Sigmoid colon (tissue), 7 donors: ENCODE measurements around the gene SHISA5. TPM values are rescaled to one million over a fixed set of nuclear protein-coding genes. Genes with fewer than 3 reads are reported as not detected.
A peak's percentile ranks its signal among the peaks of the same experiment; 100 is the strongest.
"Not testable (repeated sequence)": the region's sequence is repeated elsewhere in the genome, so short reads cannot be mapped to it uniquely, and the experiment has no call there.

Source experiments
- DNase-seq: peaks from one replicate; pipeline ENCODE4 v3.0.0-alpha.2; 2019
- H3K27ac ChIP-seq, 4 donors: fragments of 200-600 bp; sonication (generic); one replicate each; pipeline ENCODE4 v1.5.1; 2016 to 2019; ENCODE audit warnings: mild to moderate bottlenecking in 1 of 4
- H3K27me3 ChIP-seq, 3 donors: fragments of 200-600 bp; sonication (generic); one replicate each; pipeline ENCODE4 v1.5.1; 2019; ENCODE audit warnings: mild to moderate bottlenecking in 1 of 3
- H3K36me3 ChIP-seq, 4 donors: fragments of 200-600 bp; sonication (generic); one replicate each; pipeline ENCODE4 v1.5.1; 2016 to 2019
- H3K4me1 ChIP-seq, 4 donors: fragments of 200-600 bp; sonication (generic); one replicate each; pipeline ENCODE4 v1.5.1; 2017 to 2019
- H3K4me3 ChIP-seq, 4 donors: fragments of 200-600 bp; sonication (generic); one replicate each; pipeline ENCODE4 v1.5.1; 2017 to 2019; ENCODE audit warnings: mild to moderate bottlenecking in 2 of 4, moderate library complexity in 1 of 4
- H3K9me3 ChIP-seq, 4 donors: fragments of 200-600 bp in 3 of 4; sonication (generic) in 3 of 4; one replicate each; pipeline versions ENCODE4 v1.5.1 to v1.6.1; 2013 to 2019
- EP300 ChIP-seq, 4 donors: sonication (generic); formaldehyde crosslinking; IDR thresholded peaks; one replicate each; pipeline ENCODE4 v1.6.1; 2017; ENCODE audit warnings: antibody characterized with exemption in 4 of 4
- POLR2A ChIP-seq, 2 donors: fragments of 450-650 bp; IDR thresholded peaks; one replicate each; pipeline ENCODE4 v1.6.1; 2016; ENCODE audit warnings: antibody characterized with exemption in 2 of 2, mild to moderate bottlenecking in 2 of 2, moderate library complexity in 2 of 2
- POLR2AphosphoS5 ChIP-seq, 4 donors: sonication (generic); formaldehyde crosslinking; IDR thresholded peaks; one replicate each; pipeline ENCODE4 v1.6.1; 2017; ENCODE audit warnings: antibody characterized with exemption in 4 of 4
- WGBS, 2 donors: extraction: QIAGEN DNeasy Blood & Tissue Kit; methylation state at CpG; one replicate each; pipeline ENCODE4 v1.1.7; 2013; 5-methylcytosine and 5-hydroxymethylcytosine counted together
- intact Hi-C: fragments of 100-400 bp; cut with DNase I; formaldehyde crosslinking; loops from one replicate; pipeline ENCODE4 v1.15.1; 2023
- polyA plus RNA-seq, 3 donors: library from polyadenylated mRNA; stranded (reverse); fragments of 200-250 nt; gene quantifications; one replicate each; pipeline ENCODE4 v1.2.3, GENCODE V29; 2013
- total RNA-seq, 4 donors: library from RNA; depleted of rRNA; stranded (reverse); fragments of >200 nt; gene quantifications; one replicate each; pipeline ENCODE4 v1.1.0, GENCODE V29; 2016
- TF ChIP-seq, protein P1 (sequence below), 4 experiments: fragments of 450-650 bp in 3 of 4; fragments of 200-600 bp in 1 of 4; IDR thresholded peaks; one replicate each; pipeline ENCODE4 v1.5.1; 2016 to 2019; ENCODE audit warnings: antibody characterized with exemption in 4 of 4, mild to moderate bottlenecking in 3 of 4, moderate library complexity in 2 of 4
- donor health status: healthy with polysubstance abuse.
- donor health status: Bipolar disorder and iron deficiency.
- donor health status: healthy.

The SHISA5 gene
- total and polyA plus RNA-seq, 7 donors: 57.7 to 142 (median 70.3) TPM

DNA sequence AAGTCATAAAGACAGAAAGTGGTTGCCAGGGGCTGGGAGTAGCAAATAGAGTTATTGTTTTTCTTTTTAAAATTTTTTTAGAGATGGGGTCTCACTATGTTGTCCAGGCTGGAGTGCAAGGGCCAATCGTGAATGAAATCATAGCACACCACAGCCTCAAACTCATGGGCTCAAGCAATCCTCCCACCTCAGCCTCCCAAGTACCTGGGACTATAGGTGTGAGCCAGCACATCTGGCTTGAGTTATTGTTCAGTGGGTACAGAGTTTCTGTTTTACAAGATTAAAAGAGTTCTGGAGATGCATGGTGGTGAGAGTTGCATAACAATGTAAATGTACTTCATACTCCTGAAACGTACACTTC is 29.0 kb upstream of the SHISA5 start:
- no peak for DNase-seq
- Histone ChIP-seq H3K27ac (no peak overlapping the region), H3K4me1 (no peaks in the 10 kb centered on the region), H3K36me3 (peaks cover 0 to 32% (median 2%) of the 10 kb centered on the region in 4 donors), H3K27me3 (no peaks in the 10 kb centered on the region), H3K4me3 (no peak overlapping the region), H3K9me3 (no peaks in the 10 kb centered on the region)
- intact Hi-C loops: no loop called here
- WGBS, 2 donors: 84 to 89% methylated on average over 2 of the region's 2 CpGs
- no peak for TF ChIP-seq POLR2AphosphoS5 (IDR thresholded peaks at IDR 0.05)
- no peak for TF ChIP-seq POLR2A (IDR thresholded peaks at IDR 0.05)
- TF ChIP-seq, protein P1, sequence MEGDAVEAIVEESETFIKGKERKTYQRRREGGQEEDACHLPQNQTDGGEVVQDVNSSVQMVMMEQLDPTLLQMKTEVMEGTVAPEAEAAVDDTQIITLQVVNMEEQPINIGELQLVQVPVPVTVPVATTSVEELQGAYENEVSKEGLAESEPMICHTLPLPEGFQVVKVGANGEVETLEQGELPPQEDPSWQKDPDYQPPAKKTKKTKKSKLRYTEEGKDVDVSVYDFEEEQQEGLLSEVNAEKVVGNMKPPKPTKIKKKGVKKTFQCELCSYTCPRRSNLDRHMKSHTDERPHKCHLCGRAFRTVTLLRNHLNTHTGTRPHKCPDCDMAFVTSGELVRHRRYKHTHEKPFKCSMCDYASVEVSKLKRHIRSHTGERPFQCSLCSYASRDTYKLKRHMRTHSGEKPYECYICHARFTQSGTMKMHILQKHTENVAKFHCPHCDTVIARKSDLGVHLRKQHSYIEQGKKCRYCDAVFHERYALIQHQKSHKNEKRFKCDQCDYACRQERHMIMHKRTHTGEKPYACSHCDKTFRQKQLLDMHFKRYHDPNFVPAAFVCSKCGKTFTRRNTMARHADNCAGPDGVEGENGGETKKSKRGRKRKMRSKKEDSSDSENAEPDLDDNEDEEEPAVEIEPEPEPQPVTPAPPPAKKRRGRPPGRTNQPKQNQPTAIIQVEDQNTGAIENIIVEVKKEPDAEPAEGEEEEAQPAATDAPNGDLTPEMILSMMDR (IDR thresholded peaks at IDR 0.05): no peak
- no peak for TF ChIP-seq EP300 (IDR thresholded peaks at IDR 0.05)

DNA sequence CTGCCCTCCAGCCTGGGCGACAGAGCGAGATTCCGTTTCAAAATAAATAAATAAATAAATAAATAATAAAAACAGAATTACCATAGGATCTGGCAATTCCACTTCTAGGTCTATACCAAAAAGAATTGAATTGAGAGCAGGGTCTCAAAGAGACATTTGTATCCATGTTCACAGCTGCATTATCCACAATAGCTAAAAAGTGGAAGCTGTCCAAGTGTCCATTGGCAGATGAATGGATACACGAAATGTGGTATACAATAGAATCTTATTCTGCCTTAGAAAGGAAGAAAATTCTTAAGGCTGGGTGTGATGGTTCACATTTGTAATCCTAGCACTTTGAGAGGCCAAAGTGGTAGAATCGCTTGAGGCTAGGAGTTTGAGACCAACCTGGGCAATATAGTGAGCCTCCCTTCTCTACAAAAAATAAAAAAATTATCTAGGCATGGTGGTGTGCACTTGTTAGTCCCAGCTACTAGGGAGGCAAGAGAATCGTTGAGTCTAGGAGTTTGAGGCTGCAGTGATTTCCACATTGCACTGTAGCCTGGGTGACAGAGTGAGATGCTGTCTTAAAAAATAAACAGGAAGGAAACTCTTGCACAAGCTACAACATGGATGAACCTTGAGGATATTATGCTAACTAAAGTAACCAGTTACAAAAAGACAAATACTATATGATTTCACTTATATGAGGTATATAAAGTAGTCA is 28.4 kb upstream of the SHISA5 start:
- intact Hi-C loops: no loop called here
- H3K4me3 ChIP-seq: no peak overlapping the region
- no peaks in the 10 kb centered on the region for H3K4me1 ChIP-seq
- WGBS, 2 donors: 89 to 92% methylated on average over 6 of the region's 6 CpGs
- H3K36me3 ChIP-seq: peaks cover 0 to 29% (median 2%) of the 10 kb centered on the region in 4 donors
- H3K27ac ChIP-seq: no peak overlapping the region
- TF ChIP-seq, protein P1 (IDR thresholded peaks at IDR 0.05): no peak
- TF ChIP-seq POLR2AphosphoS5 (IDR thresholded peaks at IDR 0.05) (no peak), EP300 (IDR thresholded peaks at IDR 0.05) (no peak), POLR2A (IDR thresholded peaks at IDR 0.05) (no peak)
- H3K9me3 ChIP-seq: no peaks in the 10 kb centered on the region
- DNase-seq: no peak
- no peaks in the 10 kb centered on the region for H3K27me3 ChIP-seq

DNA sequence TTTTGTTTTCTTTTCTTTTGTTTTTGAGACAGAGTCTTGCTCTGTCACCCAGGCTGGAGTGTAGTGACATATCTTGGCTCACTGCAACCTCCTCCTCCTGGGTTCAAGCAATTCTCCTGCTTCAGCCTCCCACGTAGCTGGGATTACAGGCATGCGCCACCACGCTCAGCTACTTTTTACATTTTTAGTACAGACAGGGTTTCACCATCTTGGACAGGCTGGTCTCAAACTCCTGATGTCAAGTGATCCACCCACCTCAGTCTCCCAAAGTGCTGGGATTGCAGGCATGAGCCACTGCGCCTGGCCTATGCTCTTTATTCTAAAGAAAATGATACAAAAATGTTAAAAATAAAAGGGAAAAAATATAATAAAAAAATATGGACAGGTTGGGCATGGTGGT is 26.7 kb upstream of the SHISA5 start:
- peaks cover 0 to 22% (median 0%) of the 10 kb centered on the region in 4 donors for H3K36me3 ChIP-seq
- H3K9me3 ChIP-seq, DNase-seq, intact Hi-C loops, H3K27ac ChIP-seq, H3K4me3 ChIP-seq, H3K4me1 ChIP-seq, H3K27me3 ChIP-seq: not testable (repeated sequence)
- 96% methylated on average over 4 of the region's 4 CpGs for WGBS, 2 donors

DNA sequence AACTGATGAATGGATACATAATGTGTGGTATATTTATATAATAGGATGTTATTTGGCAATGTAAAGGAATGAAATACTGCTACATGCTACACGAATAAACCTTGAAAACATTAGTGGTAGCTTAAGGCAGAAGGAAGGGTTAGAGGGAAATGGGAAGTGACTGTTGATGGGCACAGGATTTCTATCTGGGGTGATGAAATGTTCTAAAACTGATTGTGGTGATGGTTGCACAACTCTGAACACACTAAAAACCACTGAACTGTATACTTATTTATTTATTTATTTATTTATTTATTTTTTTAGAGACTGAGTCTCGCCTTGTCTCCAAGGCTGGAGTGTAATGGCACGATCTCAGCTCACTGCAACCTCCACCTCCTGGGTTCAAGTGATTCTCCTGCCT is 24.8 kb upstream of the SHISA5 start:
- Histone ChIP-seq H3K4me1 (no peaks in the 10 kb centered on the region), H3K27ac (no peak overlapping the region), H3K27me3 (no peaks in the 10 kb centered on the region), H3K9me3 (no peaks in the 10 kb centered on the region), H3K4me3 (no peak overlapping the region), H3K36me3 (peaks cover 0 to 4% (median 0%) of the 10 kb centered on the region in 4 donors)
- TF ChIP-seq POLR2AphosphoS5 (IDR thresholded peaks at IDR 0.05) (peak in 1 of 4 donors; percentile 7), EP300 (IDR thresholded peaks at IDR 0.05) (no peak), POLR2A (IDR thresholded peaks at IDR 0.05) (no peak)
- TF ChIP-seq, protein P1 (IDR thresholded peaks at IDR 0.05): no peak
- 87 to 91% methylated on average over 3 of the region's 3 CpGs for WGBS, 2 donors
- DNase-seq: no peak
- intact Hi-C loops: no loop called here

DNA sequence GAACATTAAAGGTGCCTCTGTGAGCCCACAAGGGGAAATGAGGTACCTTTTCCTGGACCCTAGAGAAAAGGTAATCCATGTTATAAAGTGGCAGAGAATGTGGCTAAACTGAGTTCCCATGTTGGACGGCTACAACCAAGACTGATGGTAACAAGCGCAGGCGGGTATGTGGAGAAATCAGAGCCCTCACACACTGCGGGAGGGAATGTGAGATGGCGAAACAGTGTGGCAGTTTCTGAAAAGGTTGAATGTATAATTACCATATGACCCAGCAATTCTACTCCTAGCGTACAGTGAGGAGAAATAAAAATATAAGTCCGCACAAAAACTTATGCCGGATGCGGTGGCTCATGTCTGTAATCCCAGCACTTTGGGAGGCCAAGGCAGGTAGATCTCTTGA is 24.1 kb upstream of the SHISA5 start:
- no peaks in the 10 kb centered on the region for H3K27me3 ChIP-seq
- H3K27ac ChIP-seq: no peak overlapping the region
- no peaks in the 10 kb centered on the region for H3K4me1 ChIP-seq
- no peaks in the 10 kb centered on the region for H3K9me3 ChIP-seq
- H3K36me3 ChIP-seq: no peaks in the 10 kb centered on the region
- intact Hi-C loops: no loop called here
- TF ChIP-seq POLR2A (IDR thresholded peaks at IDR 0.05): no peak
- no peak for TF ChIP-seq EP300 (IDR thresholded peaks at IDR 0.05)
- TF ChIP-seq, protein P1 (IDR thresholded peaks at IDR 0.05): no peak
- TF ChIP-seq POLR2AphosphoS5 (IDR thresholded peaks at IDR 0.05): no peak
- H3K4me3 ChIP-seq: no peak overlapping the region
- 92 to 93% methylated on average over 9 of the region's 9 CpGs for WGBS, 2 donors
- no peak for DNase-seq
